Measurements from ENCODE around the gene CFAP299.

Gene CFAP299

DNA sequence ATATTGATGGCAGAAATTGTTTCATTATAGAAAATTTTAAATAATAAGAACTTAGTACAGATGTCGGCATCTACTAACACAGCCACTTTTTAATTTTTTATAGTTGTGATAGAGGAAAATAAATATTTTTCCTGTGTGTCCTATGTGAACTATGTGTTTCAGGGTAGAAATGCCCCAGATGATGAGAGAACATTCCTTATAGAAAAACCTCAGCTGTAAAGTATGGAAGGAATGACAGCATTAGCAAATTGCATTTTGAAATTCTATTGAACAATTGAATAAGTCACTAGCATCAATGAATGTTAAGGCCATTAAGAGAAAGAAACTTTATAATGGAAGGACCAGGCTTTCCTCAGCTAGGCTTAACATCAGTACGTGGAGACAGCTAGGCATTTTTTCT is 149.2 kb downstream of the CFAP299 start:
- Histone ChIP-seq H3K27ac (no peak overlapping the region), H3K27me3 (replicated peaks) (no peaks in the 10 kb centered on the region), H3K36me3 (replicated peaks) (no peaks in the 10 kb centered on the region), H3K4me3 (ENCODE audit: low read depth, low read length) (no peak overlapping the region)
- TF ChIP-seq, protein P1, sequence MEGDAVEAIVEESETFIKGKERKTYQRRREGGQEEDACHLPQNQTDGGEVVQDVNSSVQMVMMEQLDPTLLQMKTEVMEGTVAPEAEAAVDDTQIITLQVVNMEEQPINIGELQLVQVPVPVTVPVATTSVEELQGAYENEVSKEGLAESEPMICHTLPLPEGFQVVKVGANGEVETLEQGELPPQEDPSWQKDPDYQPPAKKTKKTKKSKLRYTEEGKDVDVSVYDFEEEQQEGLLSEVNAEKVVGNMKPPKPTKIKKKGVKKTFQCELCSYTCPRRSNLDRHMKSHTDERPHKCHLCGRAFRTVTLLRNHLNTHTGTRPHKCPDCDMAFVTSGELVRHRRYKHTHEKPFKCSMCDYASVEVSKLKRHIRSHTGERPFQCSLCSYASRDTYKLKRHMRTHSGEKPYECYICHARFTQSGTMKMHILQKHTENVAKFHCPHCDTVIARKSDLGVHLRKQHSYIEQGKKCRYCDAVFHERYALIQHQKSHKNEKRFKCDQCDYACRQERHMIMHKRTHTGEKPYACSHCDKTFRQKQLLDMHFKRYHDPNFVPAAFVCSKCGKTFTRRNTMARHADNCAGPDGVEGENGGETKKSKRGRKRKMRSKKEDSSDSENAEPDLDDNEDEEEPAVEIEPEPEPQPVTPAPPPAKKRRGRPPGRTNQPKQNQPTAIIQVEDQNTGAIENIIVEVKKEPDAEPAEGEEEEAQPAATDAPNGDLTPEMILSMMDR (IDR thresholded peaks at IDR 0.05; ENCODE audit: low read depth, low read length, missing control alignments), result no peak
- in situ Hi-C loops (cut with HindIII; ENCODE audit: low pct_ligation_motif_present, low sequenced_read_pairs), result no loop called here
- no peak for DNase-seq

DNA sequence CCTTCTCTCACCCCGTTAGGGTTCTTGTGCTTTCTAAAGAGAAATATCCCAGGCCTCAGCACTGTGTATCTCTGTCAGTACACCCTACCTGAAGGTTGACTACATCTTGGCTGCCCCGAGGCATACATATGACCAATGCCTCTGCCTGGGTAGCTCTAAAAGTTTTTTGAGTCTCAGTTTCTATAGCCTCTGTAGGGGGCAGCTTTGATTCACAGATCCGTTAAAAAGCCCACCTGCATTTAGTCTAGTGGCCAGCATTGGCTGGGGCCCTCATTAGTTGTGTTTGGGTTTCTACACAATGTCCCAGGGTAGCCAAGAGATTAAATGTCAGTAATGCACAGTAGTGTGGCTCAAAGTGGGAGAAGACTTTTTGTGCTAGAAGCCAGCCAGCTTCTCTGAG is 151.1 kb downstream of the CFAP299 start:
- Histone ChIP-seq H3K36me3 (replicated peaks) (no peaks in the 10 kb centered on the region), H3K4me3 (ENCODE audit: low read depth, low read length) (no peak overlapping the region), H3K27ac (no peak overlapping the region), H3K27me3 (replicated peaks) (no peaks in the 10 kb centered on the region)
- TF ChIP-seq, protein P1 (IDR thresholded peaks at IDR 0.05; ENCODE audit: low read depth, low read length, missing control alignments), result no peak
- in situ Hi-C loops (cut with HindIII; ENCODE audit: low pct_ligation_motif_present, low sequenced_read_pairs), result no loop called here
- DNase-seq, result no peak

DNA sequence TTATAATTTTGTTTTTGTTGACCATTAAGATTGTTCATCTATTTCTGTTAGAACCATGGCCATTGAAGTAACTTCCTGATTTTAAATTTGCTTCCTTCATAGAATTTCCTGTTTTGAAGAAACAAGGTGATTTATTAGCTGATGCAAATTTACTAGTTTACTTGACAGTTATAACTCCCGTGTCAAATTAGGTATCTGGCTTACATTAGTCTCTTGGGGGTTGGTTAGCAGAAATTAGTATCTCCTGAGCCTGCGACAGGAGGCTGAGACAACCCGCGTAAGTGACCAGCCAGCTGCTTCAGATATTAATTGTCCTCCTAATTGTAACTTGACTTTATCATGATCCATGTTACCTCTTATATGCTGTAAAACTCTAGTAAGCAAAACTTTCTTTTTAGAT is 154.3 kb downstream of the CFAP299 start:
- Histone ChIP-seq H3K27me3 (replicated peaks) (no peaks in the 10 kb centered on the region), H3K36me3 (replicated peaks) (no peaks in the 10 kb centered on the region), H3K27ac (no peak overlapping the region), H3K4me3 (ENCODE audit: low read depth, low read length) (no peak overlapping the region)
- TF ChIP-seq, protein P1 (IDR thresholded peaks at IDR 0.05; ENCODE audit: low read depth, low read length, missing control alignments), result no peak
- no peak for DNase-seq
- in situ Hi-C loops (cut with HindIII; ENCODE audit: low pct_ligation_motif_present, low sequenced_read_pairs), result no loop called here

DNA sequence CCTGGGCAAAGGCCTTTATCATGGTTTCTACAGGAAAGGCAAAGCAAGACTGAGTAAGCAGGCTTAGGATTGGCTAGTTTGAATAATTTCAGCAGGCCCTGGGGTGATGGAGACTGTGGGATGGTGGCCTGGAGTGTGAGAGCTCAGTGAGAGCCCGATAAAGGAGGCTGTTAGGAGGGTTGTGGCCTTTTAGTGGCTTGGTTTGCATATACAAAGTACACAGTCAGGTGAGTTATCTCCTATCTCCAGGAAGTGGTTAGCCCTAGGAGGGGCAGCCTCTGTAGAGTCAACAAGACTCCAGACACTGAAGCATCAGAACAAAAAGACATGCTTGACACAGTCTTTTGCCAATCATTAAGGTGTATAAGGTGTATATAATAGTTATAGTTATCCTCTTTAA is 157.2 kb downstream of the CFAP299 start:
- no peaks in the 10 kb centered on the region for H3K36me3 ChIP-seq (replicated peaks)
- no peak overlapping the region for H3K27ac ChIP-seq
- no peak for DNase-seq
- no peak overlapping the region for H3K4me3 ChIP-seq (ENCODE audit: low read depth, low read length)
- no peaks in the 10 kb centered on the region for H3K27me3 ChIP-seq (replicated peaks)
- TF ChIP-seq, protein P1 (IDR thresholded peaks at IDR 0.05; ENCODE audit: low read depth, low read length, missing control alignments), result no peak
- in situ Hi-C loops (cut with HindIII; ENCODE audit: low pct_ligation_motif_present, low sequenced_read_pairs), result no loop called here

DNA sequence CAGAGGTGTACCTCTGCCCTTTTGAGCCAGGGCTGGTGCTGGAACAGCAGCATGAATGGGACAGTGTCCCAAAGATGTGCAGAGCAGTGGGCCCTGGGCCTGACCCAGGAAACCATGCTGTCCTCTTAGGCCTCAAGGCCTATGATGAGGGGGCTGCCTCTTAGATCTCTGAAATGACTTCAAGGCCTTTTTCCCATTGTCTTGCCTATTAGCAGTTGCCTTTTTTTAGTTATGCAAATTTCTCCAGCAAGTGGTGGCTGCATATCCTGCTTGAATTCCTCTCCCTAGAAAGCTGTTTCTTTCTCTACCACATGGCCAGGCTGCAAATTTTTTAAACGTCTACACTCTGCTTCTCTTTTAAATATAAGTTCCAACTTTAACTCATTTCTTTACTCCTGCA is 160.3 kb downstream of the CFAP299 start:
- TF ChIP-seq, protein P1 (IDR thresholded peaks at IDR 0.05; ENCODE audit: low read depth, low read length, missing control alignments), result no peak
- H3K27ac ChIP-seq, result no peak overlapping the region
- in situ Hi-C loops (cut with HindIII; ENCODE audit: low pct_ligation_motif_present, low sequenced_read_pairs), result no loop called here
- H3K4me3 ChIP-seq (ENCODE audit: low read depth, low read length), result no peak overlapping the region
- no peaks in the 10 kb centered on the region for H3K27me3 ChIP-seq (replicated peaks)
- DNase-seq, result no peak
- H3K36me3 ChIP-seq (replicated peaks), result no peaks in the 10 kb centered on the region

DNA sequence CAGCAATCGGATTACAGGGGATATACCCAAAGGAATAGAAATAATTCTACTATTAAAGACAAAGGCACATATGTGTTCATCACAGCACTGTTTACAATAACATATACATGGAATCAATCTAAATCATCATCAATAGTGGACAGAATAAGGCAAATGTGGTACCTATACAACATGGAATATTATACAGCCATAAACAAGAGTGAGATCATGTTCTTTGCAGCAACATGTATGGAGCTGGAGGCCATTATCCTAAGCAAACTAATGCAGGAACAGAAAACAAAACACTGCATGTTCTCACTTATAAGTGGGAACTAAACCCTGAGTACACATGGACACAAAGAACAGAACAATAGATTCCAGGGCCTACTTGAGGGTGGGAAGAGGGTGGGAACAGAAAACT is 163.2 kb downstream of the CFAP299 start:
- no peak for DNase-seq
- Histone ChIP-seq H3K27ac (no peak overlapping the region), H3K27me3 (replicated peaks) (no peaks in the 10 kb centered on the region), H3K36me3 (replicated peaks) (no peaks in the 10 kb centered on the region), H3K4me3 (ENCODE audit: low read depth, low read length) (no peak overlapping the region)
- in situ Hi-C loops (cut with HindIII; ENCODE audit: low pct_ligation_motif_present, low sequenced_read_pairs), result no loop called here
- TF ChIP-seq, protein P1 (IDR thresholded peaks at IDR 0.05; ENCODE audit: low read depth, low read length, missing control alignments), result no peak

Measured in brain microvascular endothelial cell (primary cell).